ENCODE measurements around the gene LHFPL6. TPM values are rescaled to one million over a fixed set of nuclear protein-coding genes. Genes with fewer than 3 reads are reported as not detected.

LHFPL6 gene
- total RNA-seq, 2 experiments from 2014 or later, result 0.12 to 0.25 TPM

GRCh38 chr13:39586151-39586550 is 16.8 kb downstream of the LHFPL6 start:
- no peaks in the 10 kb centered on the region for H3K9me3 Mint-ChIP-seq
- POLR2A ChIA-PET, result no interaction called here
- CTCF ChIA-PET, result no interaction called here

DNA sequence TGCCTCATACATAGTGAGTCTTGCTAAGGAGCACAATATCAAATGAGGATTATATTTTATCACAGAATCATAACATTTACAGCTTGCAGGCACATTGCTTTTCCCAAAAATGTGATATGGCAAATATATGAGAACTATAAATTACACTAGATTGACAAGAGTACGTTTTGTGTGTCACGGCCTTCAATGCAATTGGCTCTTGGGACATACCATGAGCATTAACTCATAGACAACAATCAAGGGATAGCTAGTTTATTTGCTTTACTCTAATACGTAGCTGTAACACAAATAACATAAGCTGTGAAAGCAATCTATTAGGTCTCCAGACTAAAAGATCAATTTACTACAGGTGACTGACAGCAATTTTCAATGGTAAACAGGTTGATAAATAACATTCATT is 17.8 kb downstream of the LHFPL6 start:
- Mint-ChIP-seq H3K4me3 (no peak overlapping the region), H3K27ac (no peak overlapping the region), H3K4me1 (no peaks in the 10 kb centered on the region), H3K36me3 (ENCODE audit: low read depth) (no peaks in the 10 kb centered on the region), H3K9me3 (no peaks in the 10 kb centered on the region), H3K27me3 (no peaks in the 10 kb centered on the region)
- no peak for DNase-seq
- POLR2A ChIA-PET, result interaction anchor here (0.7 kb wide), 1 partner anchor 280 kb away, joined by 5 read pairs; no protein-coding TSS in a partner anchor
- CTCF ChIA-PET, result no interaction called here

More at GRCh38 chr13:39586151-39586550, 16.8 kb downstream of the LHFPL6 start:
- no peak overlapping the region for H3K27ac Mint-ChIP-seq
- H3K27me3 Mint-ChIP-seq, result no peaks in the 10 kb centered on the region
- DNase-seq, result no peak
- no peaks in the 10 kb centered on the region for H3K36me3 Mint-ChIP-seq (ENCODE audit: low read depth)
- no peak overlapping the region for H3K4me3 Mint-ChIP-seq
- H3K4me1 Mint-ChIP-seq, result no peaks in the 10 kb centered on the region

DNA sequence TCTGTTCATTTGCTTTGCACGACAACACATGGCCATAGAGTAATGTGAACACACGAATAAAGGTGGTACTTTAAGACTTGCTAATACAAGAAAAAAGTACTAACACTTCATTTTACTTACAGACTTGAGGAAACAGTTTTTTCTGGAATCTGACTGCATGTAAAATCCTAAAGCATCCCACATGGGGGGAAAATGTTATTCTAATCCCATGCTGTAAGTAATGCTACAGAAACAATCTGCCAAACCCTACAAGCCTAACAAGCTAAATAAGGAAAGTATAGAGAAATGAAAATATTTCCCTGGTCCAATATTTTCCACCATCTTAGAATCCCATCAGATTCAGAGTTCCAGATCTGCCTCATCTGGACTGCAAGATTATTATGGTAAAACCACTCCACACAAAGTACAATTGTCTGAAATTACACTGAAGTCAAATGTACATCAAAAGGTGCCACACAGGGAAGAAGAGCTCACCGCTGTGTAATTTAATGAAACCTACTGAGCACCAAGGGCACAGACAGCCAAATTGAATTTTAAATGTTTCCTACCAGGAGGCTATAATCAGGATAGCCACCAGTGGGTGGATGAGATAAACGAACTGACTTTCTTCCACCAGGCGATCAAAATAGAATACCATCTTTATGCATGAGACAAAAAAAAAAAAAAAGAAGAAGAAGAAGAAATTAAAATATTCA is 22.0 kb downstream of the LHFPL6 start:
- DNase-seq, result no peak
- no peaks in the 10 kb centered on the region for H3K9me3 Mint-ChIP-seq
- no peaks in the 10 kb centered on the region for H3K36me3 Mint-ChIP-seq (ENCODE audit: low read depth)
- no peak overlapping the region for H3K27ac Mint-ChIP-seq
- no peak overlapping the region for H3K4me3 Mint-ChIP-seq
- no peaks in the 10 kb centered on the region for H3K27me3 Mint-ChIP-seq
- ChIA-PET CTCF (no interaction called here), POLR2A (no interaction called here)
- H3K4me1 Mint-ChIP-seq, result no peaks in the 10 kb centered on the region

GRCh38 chr13:39578821-39579291 is 24.1 kb downstream of the LHFPL6 start:
- no peaks in the 10 kb centered on the region for H3K9me3 Mint-ChIP-seq
- no peak overlapping the region for H3K27ac Mint-ChIP-seq
- no peaks in the 10 kb centered on the region for H3K27me3 Mint-ChIP-seq
- ChIA-PET CTCF (no interaction called here), POLR2A (interaction anchor here (0.6 kb wide), 1 partner anchor 1737 kb away, joined by 6 read pairs; no protein-coding TSS in a partner anchor)
- no peaks in the 10 kb centered on the region for H3K36me3 Mint-ChIP-seq (ENCODE audit: low read depth)
- DNase-seq, result no peak
- no peaks in the 10 kb centered on the region for H3K4me1 Mint-ChIP-seq
- no peak overlapping the region for H3K4me3 Mint-ChIP-seq

- no peak for DNase-seq
- no peak overlapping the region for H3K27ac Mint-ChIP-seq
- no peaks in the 10 kb centered on the region for H3K36me3 Mint-ChIP-seq (ENCODE audit: low read depth)
- no peak overlapping the region for H3K4me3 Mint-ChIP-seq
- H3K27me3 Mint-ChIP-seq, result no peaks in the 10 kb centered on the region
- no peaks in the 10 kb centered on the region for H3K9me3 Mint-ChIP-seq
- ChIA-PET POLR2A (interaction anchor here (0.6 kb wide), 1 partner anchor 1738 kb away, joined by 6 read pairs; no protein-coding TSS in a partner anchor), CTCF (no interaction called here)
- H3K4me1 Mint-ChIP-seq, result no peaks in the 10 kb centered on the region
These were observed 25.0 kb downstream of the LHFPL6 start for GRCh38 chr13:39577838-39578491.

- Mint-ChIP-seq H3K4me1 (no peaks in the 10 kb centered on the region), H3K27me3 (no peaks in the 10 kb centered on the region), H3K36me3 (ENCODE audit: low read depth) (no peaks in the 10 kb centered on the region), H3K4me3 (no peak overlapping the region), H3K27ac (no peak overlapping the region), H3K9me3 (no peaks in the 10 kb centered on the region)
- ChIA-PET CTCF (no interaction called here), POLR2A (no interaction called here)
- no peak for DNase-seq
These were observed 25.8 kb downstream of the LHFPL6 start for GRCh38 chr13:39577203-39577602.

DNA sequence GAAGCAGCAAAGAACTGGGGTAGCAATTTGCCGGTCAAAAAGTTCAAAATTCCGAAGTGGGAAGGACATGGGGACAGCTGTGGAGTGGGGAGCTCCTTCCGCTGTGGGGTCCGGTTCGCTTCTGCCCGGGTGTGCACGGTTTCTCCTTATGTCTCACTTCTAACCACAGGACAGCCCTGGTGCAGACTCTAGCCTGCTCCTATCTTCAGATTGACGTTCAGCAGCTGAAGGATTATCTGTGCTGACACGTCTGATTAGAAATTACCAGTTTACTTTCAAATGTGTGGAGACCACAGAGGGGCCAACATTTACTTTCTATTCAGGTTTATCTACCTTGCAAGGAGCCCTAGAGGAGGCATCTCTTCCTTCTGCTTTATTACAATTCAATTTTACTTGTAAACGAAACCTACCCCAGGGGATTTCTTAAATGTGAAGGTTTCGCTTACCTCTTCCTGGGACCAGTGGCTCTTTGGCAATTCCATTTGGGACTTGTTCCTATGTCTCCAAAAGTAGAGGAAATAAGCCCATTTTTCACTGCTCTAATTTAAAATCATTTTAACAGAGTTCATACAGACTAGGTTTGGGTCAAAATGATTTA is 27.3 kb downstream of the LHFPL6 start:
- Mint-ChIP-seq H3K4me1 (no peaks in the 10 kb centered on the region), H3K36me3 (ENCODE audit: low read depth) (no peaks in the 10 kb centered on the region), H3K27me3 (no peaks in the 10 kb centered on the region), H3K9me3 (no peaks in the 10 kb centered on the region), H3K4me3 (no peak overlapping the region), H3K27ac (no peak overlapping the region)
- CTCF ChIA-PET, result no interaction called here
- POLR2A ChIA-PET, result no interaction called here
- DNase-seq, result no peak

- CTCF ChIA-PET, result no interaction called here
- H3K9me3 Mint-ChIP-seq, result no peaks in the 10 kb centered on the region
These were observed 31.4 kb downstream of the LHFPL6 start for GRCh38 chr13:39571502-39572092.

DNA sequence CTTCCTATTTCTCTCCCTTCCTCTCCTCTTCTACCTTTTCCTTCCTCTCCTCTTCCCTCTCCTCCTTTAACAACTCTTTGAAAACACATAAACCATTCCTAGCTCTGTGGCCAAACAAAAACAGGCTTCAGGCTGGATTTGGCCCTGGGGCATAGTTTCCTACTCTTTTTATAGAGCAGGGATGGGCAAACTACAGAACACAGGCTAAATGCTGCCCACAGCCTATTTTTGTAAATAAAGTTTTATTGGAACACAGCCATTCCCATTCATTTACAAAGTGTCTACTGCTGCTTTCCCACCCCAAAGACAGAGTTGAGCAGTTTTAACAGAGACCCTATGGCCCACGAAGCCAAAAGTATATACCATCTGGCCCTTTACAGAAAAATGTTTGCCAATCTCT is 35.4 kb downstream of the LHFPL6 start:
- peaks cover 19% of the 10 kb centered on the region for H3K27me3 Mint-ChIP-seq
- DNase-seq, result no peak
- no peak overlapping the region for H3K4me3 Mint-ChIP-seq
- POLR2A ChIA-PET, result no interaction called here
- no peaks in the 10 kb centered on the region for H3K9me3 Mint-ChIP-seq
- CTCF ChIA-PET, result no interaction called here
- H3K4me1 Mint-ChIP-seq, result no peaks in the 10 kb centered on the region
- no peaks in the 10 kb centered on the region for H3K36me3 Mint-ChIP-seq (ENCODE audit: low read depth)
- H3K27ac Mint-ChIP-seq, result no peak overlapping the region

More at GRCh38 chr13:39571502-39572092, 31.4 kb downstream of the LHFPL6 start:
- H3K27ac Mint-ChIP-seq, result no peak overlapping the region
- H3K27me3 Mint-ChIP-seq, result peaks cover 10% of the 10 kb centered on the region
- H3K4me1 Mint-ChIP-seq, result no peaks in the 10 kb centered on the region
- no peak for DNase-seq
- no peak overlapping the region for H3K4me3 Mint-ChIP-seq
- POLR2A ChIA-PET, result no interaction called here
- no peaks in the 10 kb centered on the region for H3K36me3 Mint-ChIP-seq (ENCODE audit: low read depth)

GRCh38 chr13:39566216-39566869 is 36.6 kb downstream of the LHFPL6 start:
- Mint-ChIP-seq H3K27ac (no peak overlapping the region), H3K4me1 (no peaks in the 10 kb centered on the region), H3K4me3 (no peak overlapping the region), H3K27me3 (peaks cover 20% of the 10 kb centered on the region), H3K36me3 (ENCODE audit: low read depth) (no peaks in the 10 kb centered on the region), H3K9me3 (no peaks in the 10 kb centered on the region)
- no peak for DNase-seq
- ChIA-PET POLR2A (no interaction called here), CTCF (no interaction called here)

GRCh38 chr13:39565036-39565949 is 37.7 kb downstream of the LHFPL6 start:
- POLR2A ChIA-PET, result no interaction called here
- Mint-ChIP-seq H3K4me3 (no peak overlapping the region), H3K27ac (no peak overlapping the region), H3K27me3 (peaks cover 20% of the 10 kb centered on the region), H3K9me3 (no peaks in the 10 kb centered on the region), H3K36me3 (ENCODE audit: low read depth) (no peaks in the 10 kb centered on the region), H3K4me1 (no peaks in the 10 kb centered on the region)
- DNase-seq, result no peak
- CTCF ChIA-PET, result no interaction called here

- H3K4me1 Mint-ChIP-seq, result no peaks in the 10 kb centered on the region
- no peak for DNase-seq
- no peak overlapping the region for H3K27ac Mint-ChIP-seq
- peaks cover 16% of the 10 kb centered on the region for H3K27me3 Mint-ChIP-seq
- POLR2A ChIA-PET, result no interaction called here
- H3K36me3 Mint-ChIP-seq (ENCODE audit: low read depth), result no peaks in the 10 kb centered on the region
- H3K9me3 Mint-ChIP-seq, result no peaks in the 10 kb centered on the region
- CTCF ChIA-PET, result no interaction called here
- H3K4me3 Mint-ChIP-seq, result no peak overlapping the region
These were observed 39.6 kb downstream of the LHFPL6 start for GRCh38 chr13:39563470-39563735.

Data from activated CD4-positive, alpha-beta T cell treated with anti-CD3 and anti-CD28 coated beads, Interleukin-2, amount 10 ng/mL, durations not matched to agents 7 days and 5 days (primary cell).